Stimulated activated CD8-positive, alpha-beta memory T cell treated with anti-CD3 and anti-CD28 coated beads, Interleukin-15, amount 100 ng/mL, for 1 hour (primary cell): ENCODE results near the gene VPS35.

Experiments
- DNase-seq: peaks from one replicate; pipeline ENCODE4 v3.0.0-alpha.2; 2020; ENCODE audit warnings: low read depth

VPS35 gene

DNA sequence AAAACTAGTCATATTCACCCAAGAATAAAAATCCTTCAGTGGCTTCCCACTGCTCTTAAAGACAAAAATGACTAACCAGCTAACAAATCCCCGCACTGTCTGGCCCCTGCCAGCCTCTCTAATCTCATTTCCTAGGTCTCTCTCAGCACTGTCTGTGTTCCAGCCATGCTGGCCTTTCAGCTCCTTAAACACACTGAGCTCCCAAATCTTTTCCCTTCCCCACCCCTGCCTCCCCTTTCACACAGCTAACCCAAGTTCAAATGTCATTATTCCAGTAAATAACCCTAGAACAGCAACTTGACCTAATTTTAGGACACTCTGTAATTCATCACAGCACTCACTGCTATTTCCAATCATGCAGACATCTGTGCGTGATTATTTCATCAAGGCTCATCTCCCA lies 75.6 kb downstream of the VPS35 start:
- no peak for DNase-seq

DNA sequence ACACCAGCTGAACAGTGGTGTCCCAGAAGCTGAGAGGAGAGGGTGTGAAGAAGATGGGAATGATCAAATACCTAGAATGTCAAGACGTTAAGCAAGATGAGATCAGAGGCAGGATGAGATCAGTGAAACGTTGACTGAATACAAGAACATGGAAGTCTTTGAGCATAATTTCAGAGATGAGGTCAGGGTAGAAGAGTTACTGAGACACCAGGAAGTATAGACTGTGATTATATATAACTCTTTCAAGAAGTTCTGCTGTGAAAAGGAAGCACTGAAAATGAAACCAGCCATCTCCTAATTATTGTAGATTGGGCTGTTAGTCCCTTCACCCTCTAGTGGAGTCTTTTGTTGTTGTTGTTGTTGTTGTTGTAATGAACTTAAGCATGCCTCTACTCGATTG lies 76.9 kb downstream of the VPS35 start:
- DNase-seq: no peak

DNA sequence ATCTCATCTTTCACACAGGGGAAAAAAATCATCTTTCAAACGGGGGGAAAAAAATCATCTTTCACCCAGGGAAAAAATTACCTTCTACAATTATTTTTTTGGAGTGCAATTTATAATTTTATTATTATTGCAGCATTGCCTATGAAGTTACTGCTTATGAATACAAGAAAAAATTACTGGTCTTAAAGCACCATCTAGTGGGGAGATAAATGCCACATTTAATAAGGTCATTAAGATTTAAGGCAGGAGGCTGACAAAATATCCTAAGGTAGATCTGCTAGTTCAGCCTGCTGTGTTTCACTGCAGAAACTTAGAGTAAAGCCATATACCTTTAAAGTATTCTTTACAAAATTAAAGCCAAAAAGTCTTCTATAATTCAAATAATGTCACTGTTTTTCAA lies 81.4 kb downstream of the VPS35 start:
- DNase-seq: no peak

DNA sequence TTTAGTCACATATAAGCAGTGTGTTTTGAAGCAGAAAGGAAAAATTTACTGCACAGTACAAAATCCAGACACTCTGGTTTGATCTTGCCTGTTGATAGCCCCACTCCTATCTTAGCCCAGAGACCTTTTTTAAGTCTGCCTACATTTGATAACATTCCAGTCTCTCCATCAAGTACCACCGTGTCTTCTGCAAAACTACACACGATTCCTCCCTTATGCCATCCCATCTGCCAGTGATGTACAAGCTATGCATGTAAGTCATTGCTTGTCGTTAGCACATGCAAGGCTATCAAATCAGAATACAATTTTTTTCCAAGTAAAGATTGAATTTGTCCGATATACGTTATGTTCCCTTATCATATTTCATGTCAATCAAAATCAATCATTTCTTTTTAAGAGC lies 82.7 kb downstream of the VPS35 start:
- no peak for DNase-seq
